GM18870 (cell line): Measurements from ENCODE around the gene FHAD1.

Experiments used
- ATAC-seq: cut with Tn5 transposase; IDR thresholded peaks from one replicate; pipeline ENCODE4 v1.9.1; 2021; ENCODE audit warnings: moderate library complexity; ENCODE audit not compliant: unreplicated experiment

The FHAD1 gene

DNA sequence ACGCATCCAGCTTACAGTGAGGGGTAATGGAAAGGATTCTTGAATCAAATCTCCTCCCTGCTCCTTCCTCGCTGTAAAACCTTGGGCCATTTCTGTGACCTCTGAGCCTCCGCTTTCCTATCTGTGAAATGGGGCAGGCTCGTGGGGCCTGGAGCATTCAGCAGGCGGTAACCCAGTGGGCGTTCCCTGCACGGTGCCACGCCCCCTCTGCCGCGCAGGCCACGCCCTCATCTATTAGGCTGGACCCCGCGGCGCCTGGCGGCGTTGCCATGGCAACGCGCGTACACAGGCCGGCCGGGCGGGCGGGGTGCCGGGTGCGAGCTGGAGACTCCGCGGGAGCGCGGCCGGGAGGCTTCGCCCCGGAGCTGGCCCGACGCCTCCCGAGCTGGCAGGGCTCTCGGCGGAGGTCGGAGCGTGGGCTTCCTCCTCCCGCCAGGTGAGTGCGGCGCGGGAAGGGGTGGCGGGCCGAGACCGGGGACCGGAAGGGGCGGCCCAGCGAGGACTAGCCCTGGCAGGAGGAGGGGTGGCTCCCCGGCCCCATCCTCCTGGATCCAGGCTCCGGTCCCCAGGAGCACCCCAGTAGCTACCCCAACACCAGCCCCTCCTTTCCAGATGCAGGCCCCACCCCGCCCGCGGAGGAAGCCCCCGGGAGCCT lies at the start of gene FHAD1:
Gene FHAD1, plus strand, starts transcription at position 264 of the 655 bp plus-strand sequence. CDS start 4,562 bp downstream, outside the sequence.
- no peak for ATAC-seq

DNA sequence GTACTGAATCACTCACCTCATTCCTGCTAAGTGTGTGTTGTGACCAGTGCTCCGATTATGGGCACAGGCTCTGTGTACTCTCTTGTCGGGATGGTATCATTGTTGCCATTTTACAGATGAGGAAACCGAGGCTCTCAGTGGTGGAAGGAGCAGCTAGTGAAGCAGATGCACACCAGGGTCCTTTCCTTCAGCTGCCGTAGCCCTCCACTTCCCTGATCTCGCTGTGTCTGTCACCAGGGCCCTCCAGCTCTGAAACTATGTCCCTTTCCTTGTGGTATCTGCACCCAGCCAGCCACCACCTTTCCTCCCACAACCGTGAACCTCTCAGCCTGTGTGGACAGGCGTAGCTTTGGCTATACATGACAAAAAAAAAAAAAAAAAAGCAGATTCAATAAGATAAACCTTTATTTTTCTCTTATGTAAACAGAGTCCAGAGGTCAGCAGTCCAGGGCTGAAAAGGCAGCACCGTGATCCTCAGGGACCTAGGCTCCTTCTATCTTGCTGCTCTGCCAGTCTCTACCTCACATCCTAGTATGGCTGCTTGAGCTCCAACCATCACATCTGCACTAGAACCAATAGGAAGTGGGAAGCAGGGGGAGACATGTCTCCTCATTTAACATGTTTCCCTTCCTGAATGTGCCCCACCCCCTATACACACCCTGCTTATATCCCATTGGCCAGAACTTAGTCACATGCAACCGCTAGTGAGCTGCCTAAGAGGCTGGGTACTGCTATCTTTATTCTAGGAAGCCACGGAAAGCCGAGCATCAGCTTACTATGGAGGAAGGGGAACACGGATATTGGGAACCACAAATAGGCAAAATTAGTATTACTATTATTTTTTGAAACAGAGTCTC lies 49.2 kb upstream of the FHAD1 start:
- ATAC-seq: no peak

DNA sequence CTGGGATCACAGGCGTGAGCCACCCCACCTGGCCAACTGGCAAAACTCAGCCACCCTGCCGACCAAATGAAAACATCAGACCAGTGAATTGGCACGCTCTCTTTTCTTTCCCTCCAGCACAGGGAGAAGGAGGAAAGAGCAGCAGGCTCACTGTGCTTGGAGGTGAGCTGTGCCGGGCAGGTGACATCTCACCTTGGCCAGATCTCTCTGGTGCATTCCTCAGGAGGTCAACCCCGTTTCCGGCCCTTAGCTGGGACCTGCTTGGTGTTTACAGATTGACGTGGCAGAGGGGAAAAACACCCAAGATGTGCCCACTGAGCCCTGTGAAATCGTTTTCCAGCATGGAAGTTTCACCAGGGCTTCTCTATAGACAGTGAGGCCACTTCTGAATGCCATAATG lies 48.3 kb upstream of the FHAD1 start:
- ATAC-seq: no peak

DNA sequence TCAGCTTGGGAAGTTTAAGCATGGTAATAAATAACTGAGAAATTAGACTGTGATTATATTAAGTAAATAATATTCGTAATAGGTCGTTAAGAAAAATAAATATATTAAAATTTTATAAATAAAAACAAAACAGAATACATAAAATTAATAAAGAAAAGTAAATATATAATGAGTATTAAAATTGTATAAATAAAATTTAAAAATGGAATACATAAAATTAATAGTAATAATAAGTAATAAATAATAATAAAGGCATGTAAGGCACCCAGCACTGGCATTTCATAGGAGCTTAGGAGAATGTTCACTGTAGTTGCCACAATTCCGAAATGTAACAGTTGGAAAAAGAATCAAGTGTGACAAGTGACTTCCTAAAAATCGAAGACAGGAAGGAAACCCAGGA lies 45.8 kb upstream of the FHAD1 start:
- ATAC-seq: no peak

DNA sequence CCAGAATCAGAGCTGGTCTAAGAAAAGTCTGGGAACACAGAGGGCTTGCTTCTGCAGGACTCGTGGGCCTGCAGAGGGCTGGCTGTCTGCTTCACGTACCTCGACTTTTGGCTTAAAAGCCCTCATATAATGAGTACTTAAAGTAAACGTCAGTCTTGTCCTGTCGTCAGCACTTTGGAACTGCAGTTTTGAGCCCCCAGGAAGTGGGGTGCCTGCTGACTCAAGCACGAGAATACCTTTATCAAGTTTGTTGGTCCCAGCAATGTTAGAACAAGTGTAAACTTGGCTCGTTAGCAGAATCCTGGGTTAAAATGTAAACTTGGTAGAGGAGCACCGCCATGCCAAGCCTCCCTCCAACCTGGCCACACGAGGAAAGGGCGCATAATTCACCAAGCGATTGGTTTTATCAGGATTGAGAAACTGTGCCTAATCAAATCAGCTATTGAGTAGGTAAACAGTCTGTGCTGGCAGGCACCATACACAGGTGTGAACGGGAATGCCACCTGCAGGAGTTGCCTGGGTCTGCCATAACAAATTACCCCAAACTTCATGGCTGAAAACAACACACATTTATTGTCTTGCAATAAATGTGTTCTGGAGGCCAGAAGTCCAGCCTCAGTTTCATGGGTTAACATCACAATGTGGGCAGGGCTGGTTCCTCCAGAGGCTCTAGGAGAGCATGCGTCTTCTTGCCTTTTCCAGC lies 45.0 kb upstream of the FHAD1 start:
- no peak for ATAC-seq

DNA sequence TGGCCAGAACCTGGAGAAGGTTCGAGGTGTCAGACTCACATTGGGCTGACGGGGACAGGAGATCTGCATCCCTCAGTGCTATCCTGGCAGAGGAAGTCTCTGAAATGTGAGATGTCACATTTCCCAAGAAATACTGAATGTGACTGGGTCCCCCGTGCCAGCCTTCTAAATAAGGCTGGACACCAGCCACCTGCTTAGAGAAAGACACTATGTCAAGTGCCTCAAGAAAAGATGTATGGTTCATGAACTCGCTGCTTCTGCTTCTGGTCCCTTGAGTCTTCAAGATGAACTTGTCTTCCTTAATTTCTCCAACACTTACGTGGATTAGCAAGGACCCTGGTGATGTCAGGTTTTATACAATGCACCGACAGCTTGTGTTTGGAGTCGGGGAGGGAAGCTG lies 42.1 kb upstream of the FHAD1 start:
- no peak for ATAC-seq

DNA sequence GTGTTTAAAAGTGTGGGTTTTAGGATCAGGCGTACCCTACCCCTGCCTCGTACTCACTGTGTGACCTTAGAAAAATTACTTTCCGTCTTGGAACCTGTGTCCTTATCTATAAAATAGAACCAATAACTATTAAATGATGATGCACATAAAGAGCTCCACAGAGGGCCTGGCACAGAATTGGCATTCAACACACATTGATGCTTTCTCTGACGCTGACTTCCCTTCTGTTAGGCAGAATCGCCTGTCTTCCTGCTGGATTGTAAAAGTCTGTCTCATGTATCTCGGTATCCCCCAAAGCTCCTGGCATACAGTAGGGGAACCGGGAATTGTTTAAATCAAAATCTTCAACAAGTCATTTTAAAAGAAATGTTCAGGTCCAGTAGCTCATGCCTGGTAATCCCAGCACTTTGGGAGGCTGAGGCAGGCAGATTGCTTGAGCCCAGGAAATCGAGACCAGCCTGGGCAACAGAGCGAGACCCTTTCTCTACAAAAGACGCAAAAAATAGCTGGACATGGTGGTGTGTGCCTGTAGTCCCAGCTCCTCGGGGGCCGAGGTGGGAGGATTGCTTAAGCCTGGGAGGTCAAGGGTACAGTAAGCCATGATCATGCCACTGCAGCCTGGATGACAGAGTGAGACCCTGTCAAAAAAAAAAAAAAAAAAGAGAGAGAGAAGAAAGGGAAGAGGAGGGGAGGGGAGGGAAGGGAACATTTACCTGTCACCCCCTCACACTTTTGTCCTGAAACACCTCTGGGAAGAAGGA lies 41.3 kb upstream of the FHAD1 start:
- ATAC-seq: no peak

DNA sequence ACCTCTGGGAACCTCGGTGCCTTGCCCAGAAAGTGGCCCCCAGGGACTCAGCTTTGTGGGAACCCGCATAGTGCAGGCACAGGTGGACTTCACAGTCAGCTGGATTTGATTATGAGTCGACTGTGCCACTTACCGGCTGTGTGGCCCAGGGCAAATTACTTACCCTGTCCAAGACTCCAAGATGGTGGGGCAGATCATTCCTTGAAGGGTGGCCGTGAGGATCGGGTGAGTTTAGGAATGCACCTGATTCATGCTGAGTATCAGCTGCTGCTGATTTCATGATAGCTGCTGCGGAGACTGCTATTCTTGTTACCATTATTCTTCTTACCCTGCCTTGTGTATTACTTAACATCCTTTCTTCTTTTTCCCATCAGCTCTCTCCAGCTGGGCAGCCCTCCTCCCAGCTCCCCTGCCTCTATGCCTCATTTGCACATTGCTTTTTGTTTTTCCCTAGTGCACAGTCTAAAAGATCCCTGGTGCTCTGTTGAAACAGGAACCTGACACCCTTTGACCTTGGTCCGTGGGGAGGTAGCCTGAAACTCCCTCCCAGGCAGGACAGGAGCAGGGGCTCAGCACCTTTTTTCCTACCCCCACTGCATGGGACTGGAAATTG lies 40.5 kb upstream of the FHAD1 start:
- ATAC-seq: no peak

DNA sequence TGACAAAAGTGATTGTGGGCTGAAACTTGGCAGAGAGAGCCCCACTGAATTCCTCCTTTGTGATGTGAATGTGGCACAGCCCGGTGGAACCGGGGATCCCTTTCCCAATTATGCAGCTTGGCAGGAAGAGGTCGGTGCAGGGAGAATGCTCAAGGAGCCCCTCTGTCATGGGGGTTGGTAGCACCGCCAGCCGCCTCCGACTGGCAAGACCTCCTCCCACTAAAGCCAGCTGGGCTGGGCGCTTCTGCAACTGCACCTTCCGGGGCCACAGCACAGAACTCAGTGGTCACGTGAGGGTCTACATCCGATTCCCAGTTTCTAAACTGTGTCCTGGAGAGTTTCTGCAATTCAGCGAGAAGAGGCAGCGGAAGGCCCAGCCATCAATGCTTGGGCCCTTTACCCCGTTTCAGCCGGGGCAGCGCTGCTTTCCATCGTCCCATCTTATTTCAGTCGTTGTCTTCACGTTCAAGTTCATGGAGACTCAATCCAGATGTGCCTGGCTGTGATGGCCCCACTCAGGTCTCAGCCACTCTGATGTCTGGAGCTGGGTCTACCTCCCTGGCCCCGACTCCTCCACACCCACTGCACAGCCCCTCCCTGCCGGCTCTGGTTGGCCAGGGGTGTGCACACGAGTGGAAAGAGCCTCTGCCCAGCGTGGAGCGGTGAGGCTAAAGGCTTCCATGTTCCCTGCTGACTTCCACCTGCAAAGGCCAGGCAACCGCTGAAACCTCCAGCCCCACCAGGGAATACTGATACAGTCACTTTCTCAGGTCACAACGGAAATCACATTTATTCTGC lies 39.8 kb upstream of the FHAD1 start:
- no peak for ATAC-seq

DNA sequence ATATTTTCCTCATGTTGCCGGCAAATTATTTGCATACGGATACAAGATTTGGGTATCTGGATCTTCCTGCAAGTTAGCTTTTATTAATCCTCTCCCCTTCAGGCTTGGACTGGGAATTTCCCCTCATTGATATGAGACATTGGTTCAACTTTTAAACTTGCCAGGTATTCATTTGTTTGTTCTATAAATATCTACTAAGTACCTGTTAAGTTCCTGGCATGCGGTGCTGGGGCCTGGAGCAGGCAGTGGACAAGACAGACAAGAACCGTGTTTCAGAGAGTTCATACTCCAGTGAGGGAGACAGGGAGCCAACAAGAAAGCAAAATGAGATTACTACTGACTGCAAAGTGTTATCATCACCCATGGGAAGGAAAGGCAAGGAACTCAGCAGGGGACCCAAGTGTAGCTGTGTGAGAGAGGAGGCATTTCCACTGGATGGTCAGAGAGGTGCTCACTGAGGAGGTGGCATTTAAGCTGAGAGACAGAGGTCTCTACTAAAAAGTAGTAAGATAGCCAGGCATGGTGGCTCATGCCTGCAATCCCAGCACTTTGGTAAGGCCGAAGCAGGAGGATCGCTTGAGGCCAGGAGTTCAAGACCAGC lies 39.1 kb upstream of the FHAD1 start:
- no peak for ATAC-seq

DNA sequence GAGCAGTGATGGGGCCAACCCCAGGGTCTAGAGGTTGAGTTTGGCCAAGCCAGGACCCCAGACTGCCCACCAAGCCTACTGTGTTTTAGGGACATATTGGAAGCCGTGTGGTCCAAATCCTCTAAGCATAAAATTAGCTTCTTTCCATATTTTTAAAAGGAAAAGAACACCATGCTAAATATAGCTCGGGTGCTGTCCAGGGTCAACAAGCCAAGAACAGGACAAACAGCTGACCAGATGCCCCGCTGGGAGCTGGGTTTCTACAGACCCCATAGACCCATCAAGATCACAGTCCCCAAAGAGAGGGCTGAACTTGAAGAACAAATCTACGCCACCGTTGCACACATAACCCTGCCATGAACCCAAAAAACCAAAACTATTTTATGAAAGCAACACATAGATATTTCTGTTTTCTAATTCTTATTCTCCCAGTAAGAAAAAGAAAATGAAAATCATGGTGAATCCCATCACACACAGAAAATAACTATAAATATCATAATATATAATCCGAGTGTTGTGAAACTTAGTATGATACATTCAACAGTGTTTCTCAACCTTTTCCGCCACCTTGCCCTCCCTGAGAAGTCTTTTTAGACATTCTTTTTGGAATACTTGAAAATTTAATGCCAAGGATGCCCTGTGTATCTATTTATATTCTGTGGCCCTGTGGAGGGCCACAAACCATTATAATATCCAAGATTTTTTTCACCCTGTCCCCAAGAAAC lies 36.2 kb upstream of the FHAD1 start:
- no peak for ATAC-seq

DNA sequence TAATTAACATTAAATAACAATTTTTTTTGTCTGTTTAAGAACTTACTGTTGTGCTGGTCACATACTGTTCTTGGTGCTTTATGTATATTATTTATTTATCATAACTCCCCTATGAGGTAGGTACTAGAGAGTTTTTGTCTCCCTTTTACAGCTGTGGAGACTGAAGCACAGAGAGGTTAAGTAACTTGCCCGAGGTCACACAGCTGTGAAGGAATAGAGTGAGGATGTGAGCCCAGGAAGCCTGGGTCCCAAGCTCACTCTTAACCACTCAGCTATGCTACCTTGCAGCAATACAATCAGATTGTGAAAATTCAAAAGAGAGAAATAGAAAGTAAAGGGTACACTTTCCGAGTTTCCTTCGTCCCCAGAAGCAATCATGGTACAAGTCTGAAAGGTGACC lies 35.6 kb upstream of the FHAD1 start:
- no peak for ATAC-seq

DNA sequence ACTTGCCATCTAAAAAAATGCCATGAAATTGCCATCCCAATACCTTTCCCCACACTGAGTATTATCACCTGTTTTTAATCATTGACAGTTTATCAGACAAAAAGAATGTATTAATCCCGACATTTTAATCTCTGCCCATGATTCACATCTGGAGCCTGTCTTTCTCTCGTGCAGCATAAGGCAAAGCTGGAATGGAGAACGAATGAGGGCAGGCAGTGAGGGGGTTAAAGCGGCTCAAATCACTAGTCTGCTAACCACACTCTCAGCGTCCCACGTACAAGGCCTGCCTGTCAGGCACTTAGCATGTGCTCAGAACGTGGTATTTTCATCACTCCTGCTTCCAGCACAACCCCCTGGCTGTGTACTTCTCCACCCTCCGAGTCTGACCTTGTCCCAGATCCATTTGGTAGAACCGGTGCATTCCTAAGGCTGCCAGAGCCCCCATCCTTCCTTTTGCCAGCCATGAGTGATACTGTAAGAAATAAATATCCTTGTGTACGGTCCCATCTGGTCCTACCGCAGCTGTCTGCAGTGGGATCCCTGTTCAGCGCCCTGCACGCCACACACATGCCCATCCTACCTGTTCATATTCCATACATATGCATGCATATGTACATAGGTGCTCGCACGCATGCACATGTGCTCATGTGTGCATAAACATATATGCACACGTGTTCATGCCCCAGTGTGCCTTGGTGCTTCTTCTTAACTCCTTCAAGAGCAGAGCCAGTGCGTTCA lies 34.6 kb upstream of the FHAD1 start:
- ATAC-seq: no peak

DNA sequence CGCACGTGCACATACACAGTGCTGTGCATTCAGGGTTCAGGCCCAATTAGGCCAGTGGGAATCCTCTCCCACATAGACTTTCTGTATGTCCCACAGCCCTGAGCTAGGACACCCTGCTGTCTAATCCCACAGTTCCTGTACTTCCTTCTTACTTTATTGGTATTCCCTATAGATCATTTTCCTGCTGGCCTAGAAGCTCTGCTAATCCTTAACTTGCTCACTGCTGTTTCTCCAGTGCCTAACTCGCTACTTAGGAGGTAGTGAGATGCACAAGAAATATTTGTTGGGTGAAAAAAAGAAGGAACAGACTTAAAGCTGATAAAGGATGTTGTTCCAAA lies 34.1 kb upstream of the FHAD1 start:
- no peak for ATAC-seq

DNA sequence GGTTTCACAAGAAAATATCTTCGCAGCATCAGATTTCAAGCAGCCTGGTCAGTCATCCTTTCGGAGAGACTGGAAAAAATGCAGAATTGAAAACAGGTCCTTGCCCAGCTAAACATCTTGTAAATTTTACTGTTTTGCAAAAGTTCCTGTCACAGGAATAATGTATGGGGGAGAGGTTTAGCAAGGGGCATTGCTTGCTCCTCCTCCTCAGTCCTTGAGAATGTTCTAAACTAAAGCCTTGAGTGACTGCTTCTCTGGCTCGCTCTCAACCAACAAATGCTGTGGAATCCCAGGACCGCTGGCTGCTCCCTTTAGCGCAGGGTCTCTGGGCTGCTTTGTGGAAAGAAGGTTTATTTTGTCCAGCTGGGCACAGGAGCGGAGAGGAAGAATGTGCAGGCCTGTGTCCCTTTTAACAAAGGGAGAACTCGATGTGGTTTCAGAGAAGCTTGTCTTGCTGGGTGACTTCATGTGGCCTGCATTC lies 33.6 kb upstream of the FHAD1 start:
- no peak for ATAC-seq

DNA sequence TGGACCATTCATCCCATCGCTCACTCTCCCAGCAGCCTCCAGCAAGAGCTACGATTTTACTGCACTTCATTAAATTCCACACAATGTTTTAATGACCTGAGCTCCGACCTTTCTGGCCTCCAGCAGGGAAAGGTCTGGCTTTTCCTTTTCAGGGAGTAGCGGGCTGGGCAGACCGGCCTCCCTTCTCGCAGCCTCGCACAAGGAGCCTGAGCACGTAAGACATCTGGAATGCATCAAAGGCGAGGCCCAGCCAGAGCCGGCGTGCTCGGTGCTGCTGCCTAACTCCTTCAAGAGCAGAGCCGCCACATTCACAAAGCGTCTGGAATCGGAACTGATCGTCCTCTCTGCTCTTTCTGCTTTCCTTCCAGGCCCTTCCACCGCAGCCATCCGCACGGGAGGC lies 32.5 kb upstream of the FHAD1 start:
- no peak for ATAC-seq

DNA sequence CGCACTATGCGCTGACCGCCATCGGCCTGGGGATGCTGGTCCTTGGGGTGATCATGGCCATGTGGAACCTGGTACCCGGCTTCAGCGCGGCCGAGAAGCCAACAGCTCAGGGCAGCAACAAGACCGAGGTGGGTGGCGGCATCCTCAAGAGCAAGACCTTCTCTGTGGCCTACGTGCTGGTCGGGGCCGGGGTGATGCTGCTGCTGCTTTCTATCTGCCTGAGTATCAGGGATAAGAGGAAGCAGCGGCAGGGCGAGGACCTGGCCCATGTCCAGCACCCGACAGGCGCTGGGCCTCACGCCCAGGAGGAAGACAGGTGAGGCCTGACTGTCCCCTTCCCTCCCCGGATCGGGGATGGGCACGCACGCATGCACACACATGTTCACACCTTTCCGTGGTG lies 31.9 kb upstream of the FHAD1 start:
- no peak for ATAC-seq

DNA sequence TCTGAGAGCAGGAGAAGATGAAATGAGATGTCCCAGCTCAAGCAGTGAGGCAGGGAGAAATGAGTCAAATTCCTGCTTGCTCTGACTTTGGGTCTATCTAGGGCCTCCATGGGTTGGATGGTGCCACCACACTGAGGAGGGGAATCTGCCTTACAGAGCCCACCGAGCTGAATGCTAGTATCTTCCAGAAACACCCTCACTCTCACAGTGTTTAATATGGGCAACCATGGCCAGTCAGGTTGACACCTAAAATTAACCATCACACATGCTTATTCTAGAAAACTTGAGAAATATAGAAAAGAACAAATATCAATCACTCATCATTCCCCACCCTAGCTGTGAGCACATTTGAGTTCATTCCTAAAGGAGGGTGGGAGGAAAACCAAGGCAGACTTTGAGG lies 29.4 kb upstream of the FHAD1 start:
- no peak for ATAC-seq
